ENCODE measurements around the gene ABR.

The ABR gene

DNA sequence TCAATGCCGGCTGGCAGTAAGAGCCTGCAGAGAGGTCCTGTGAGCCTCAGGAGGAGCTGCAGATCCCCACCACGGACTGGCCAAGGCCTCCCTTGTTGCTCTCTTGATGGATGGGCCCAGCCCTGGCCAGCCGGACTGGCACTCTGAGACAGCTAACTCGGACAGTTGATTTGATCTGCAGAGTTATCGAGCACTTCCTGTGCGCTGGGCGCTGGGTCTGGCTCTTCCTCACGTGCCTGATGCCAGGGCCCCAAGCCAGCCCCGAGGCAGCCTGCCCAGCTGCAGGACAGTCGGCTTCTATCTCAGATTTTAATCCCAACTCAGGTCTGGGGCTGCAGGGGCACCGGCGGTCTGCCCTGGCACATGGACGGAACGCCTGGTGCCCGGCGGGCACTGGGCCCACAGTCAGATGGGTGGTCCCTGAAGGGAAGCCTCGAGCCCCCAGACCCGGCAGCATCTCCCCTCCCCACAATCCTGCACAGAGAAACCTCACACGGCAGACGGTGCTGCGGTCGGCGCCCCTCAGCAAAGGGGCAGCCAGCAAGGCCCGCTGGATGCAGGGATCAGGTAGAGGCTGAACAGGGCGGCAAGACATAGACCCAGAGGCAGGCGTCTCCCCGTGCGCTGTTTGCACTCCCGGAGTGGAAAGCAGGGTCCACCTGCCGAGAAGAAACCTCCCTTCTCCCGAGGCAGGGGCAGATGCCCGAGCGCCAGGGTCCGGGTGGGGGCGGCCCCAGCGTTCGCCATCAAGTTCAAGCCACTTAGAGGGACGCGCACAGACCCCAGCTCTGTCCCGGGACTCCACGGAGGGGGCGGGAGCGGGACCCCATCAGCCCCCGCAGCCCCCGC is 148.9 kb downstream of the ABR start:
- Histone ChIP-seq H3K9ac (ENCODE audit: low read depth, low read length, poor library complexity, severe bottlenecking) (no peak overlapping the region), H3K4me3 (ENCODE audit: low read length, poor library complexity, severe bottlenecking) (no peak overlapping the region), H2AFZ (ENCODE audit: low read length) (no peak overlapping the region), H3K27me3 (ENCODE audit: insufficient read depth, low read length, poor library complexity, severe bottlenecking) (no peaks in the 10 kb centered on the region), H3K4me2 (ENCODE audit: low read depth, low read length, poor library complexity, severe bottlenecking) (no peak overlapping the region), H3K4me1 (ENCODE audit: insufficient read depth, low read length, poor library complexity, severe bottlenecking) (no peaks in the 10 kb centered on the region), H3F3A (ENCODE audit: low read depth) (no peaks in the 10 kb centered on the region), H3K9me2 (replicated peaks; ENCODE audit: low read depth, low read length) (no peaks in the 10 kb centered on the region), H3K79me2 (ENCODE audit: insufficient read depth, low read length) (no peaks in the 10 kb centered on the region), H4K20me1 (ENCODE audit: insufficient read depth, low read length, poor library complexity, severe bottlenecking) (no peaks in the 10 kb centered on the region), H3K9me3 (ENCODE audit: insufficient read depth, low read depth, low read length) (no peaks in the 10 kb centered on the region), H3K36me3 (ENCODE audit: insufficient read depth, low read length) (no peaks in the 10 kb centered on the region)
- TF ChIP-seq EZH2phosphoT487 (IDR thresholded peaks at IDR 0.05; ENCODE audit: borderline replicate concordance) (no peak), CTCF (conservative IDR thresholded peaks at IDR 0.05; ENCODE audit: low read length) (no peak)

GRCh38 chr17:1029922-1030644 is 149.7 kb downstream of the ABR start:
- H3K9me2 ChIP-seq (replicated peaks; ENCODE audit: low read depth, low read length): no peaks in the 10 kb centered on the region
- no peak overlapping the region for H3K4me3 ChIP-seq (ENCODE audit: low read length, poor library complexity, severe bottlenecking)
- H3K79me2 ChIP-seq (ENCODE audit: insufficient read depth, low read length): no peaks in the 10 kb centered on the region
- no peak overlapping the region for H3K9ac ChIP-seq (ENCODE audit: low read depth, low read length, poor library complexity, severe bottlenecking)
- H3F3A ChIP-seq (ENCODE audit: low read depth): no peaks in the 10 kb centered on the region
- TF ChIP-seq CTCF (conservative IDR thresholded peaks at IDR 0.05; ENCODE audit: low read length) (no peak), EZH2phosphoT487 (IDR thresholded peaks at IDR 0.05; ENCODE audit: borderline replicate concordance) (no peak)
- no peaks in the 10 kb centered on the region for H3K9me3 ChIP-seq (ENCODE audit: insufficient read depth, low read depth, low read length)
- no peak overlapping the region for H2AFZ ChIP-seq (ENCODE audit: low read length)
- H3K36me3 ChIP-seq (ENCODE audit: insufficient read depth, low read length): no peaks in the 10 kb centered on the region
- no peaks in the 10 kb centered on the region for H4K20me1 ChIP-seq (ENCODE audit: insufficient read depth, low read length, poor library complexity, severe bottlenecking)
- no peak overlapping the region for H3K4me2 ChIP-seq (ENCODE audit: low read depth, low read length, poor library complexity, severe bottlenecking)
- no peaks in the 10 kb centered on the region for H3K27me3 ChIP-seq (ENCODE audit: insufficient read depth, low read length, poor library complexity, severe bottlenecking)
- no peaks in the 10 kb centered on the region for H3K4me1 ChIP-seq (ENCODE audit: insufficient read depth, low read length, poor library complexity, severe bottlenecking)

- Histone ChIP-seq H3K4me3 (ENCODE audit: low read length, poor library complexity, severe bottlenecking) (no peak overlapping the region), H3K4me1 (ENCODE audit: insufficient read depth, low read length, poor library complexity, severe bottlenecking) (no peaks in the 10 kb centered on the region), H2AFZ (ENCODE audit: low read length) (no peak overlapping the region), H3F3A (ENCODE audit: low read depth) (no peaks in the 10 kb centered on the region), H3K9ac (ENCODE audit: low read depth, low read length, poor library complexity, severe bottlenecking) (no peak overlapping the region), H3K79me2 (ENCODE audit: insufficient read depth, low read length) (no peaks in the 10 kb centered on the region), H3K9me2 (replicated peaks; ENCODE audit: low read depth, low read length) (no peaks in the 10 kb centered on the region), H3K9me3 (ENCODE audit: insufficient read depth, low read depth, low read length) (no peaks in the 10 kb centered on the region), H3K27me3 (ENCODE audit: insufficient read depth, low read length, poor library complexity, severe bottlenecking) (no peaks in the 10 kb centered on the region), H4K20me1 (ENCODE audit: insufficient read depth, low read length, poor library complexity, severe bottlenecking) (no peaks in the 10 kb centered on the region), H3K36me3 (ENCODE audit: insufficient read depth, low read length) (no peaks in the 10 kb centered on the region), H3K4me2 (ENCODE audit: low read depth, low read length, poor library complexity, severe bottlenecking) (no peak overlapping the region)
- TF ChIP-seq EZH2phosphoT487 (IDR thresholded peaks at IDR 0.05; ENCODE audit: borderline replicate concordance): no peak
- no peak for TF ChIP-seq CTCF (conservative IDR thresholded peaks at IDR 0.05; ENCODE audit: low read length)
Measured at GRCh38 chr17:1029196-1029921, 150.4 kb downstream of the ABR start.

All from Loucy (cell line).